ENCODE data around the gene SUMO4. TPM values are rescaled to one million over a fixed set of nuclear protein-coding genes. Genes with fewer than 3 reads are reported as not detected.

The SUMO4 gene
- total RNA-seq, 1 donor from 2014 or later, result 3.9 TPM

DNA sequence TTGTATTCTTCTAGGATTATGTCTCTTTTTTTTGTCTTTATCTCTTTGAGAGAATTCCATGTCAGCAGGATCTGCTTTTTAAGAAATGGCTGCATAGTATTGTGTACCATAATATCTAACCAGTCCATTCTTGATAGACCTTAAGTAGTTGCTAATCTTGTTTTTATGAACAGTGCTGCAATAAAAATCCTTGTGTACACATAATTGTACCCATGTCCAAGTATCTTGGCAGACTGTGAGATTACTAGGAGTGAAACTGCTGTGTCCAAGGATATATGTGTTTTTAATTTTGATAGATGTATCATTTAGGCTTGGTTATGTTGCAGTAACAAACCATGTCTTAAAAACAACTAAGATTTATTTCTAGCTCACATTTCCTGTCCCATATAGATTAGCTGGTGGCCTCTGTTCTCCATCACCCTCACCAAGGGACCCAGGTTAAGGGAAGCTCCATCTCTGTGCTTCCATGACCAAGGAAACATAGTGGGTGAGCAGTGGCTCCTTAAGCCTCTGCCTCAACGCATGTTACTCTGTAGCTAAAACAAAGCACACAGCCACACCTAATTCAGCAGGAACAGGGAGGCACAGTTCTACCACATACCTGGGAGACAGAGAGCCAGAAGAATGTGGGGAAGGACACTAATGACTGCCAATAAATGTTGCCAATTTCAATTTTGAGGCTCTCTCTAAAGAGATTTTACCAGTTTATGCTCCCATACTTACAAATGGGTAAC is 12.1 kb upstream of the SUMO4 start:
- H3K36me3 ChIP-seq, result peaks cover 0 to 5% of the 10 kb centered on the region in 2 donors
- no peaks in the 10 kb centered on the region for H3K27me3 ChIP-seq
- intact Hi-C loops (cut with DNase I), result no loop called here
- peaks cover 32% of the 10 kb centered on the region for H3K4me1 ChIP-seq
- TF ChIP-seq POLR2A (IDR thresholded peaks at IDR 0.05), result no peak
- TF ChIP-seq, protein P1, sequence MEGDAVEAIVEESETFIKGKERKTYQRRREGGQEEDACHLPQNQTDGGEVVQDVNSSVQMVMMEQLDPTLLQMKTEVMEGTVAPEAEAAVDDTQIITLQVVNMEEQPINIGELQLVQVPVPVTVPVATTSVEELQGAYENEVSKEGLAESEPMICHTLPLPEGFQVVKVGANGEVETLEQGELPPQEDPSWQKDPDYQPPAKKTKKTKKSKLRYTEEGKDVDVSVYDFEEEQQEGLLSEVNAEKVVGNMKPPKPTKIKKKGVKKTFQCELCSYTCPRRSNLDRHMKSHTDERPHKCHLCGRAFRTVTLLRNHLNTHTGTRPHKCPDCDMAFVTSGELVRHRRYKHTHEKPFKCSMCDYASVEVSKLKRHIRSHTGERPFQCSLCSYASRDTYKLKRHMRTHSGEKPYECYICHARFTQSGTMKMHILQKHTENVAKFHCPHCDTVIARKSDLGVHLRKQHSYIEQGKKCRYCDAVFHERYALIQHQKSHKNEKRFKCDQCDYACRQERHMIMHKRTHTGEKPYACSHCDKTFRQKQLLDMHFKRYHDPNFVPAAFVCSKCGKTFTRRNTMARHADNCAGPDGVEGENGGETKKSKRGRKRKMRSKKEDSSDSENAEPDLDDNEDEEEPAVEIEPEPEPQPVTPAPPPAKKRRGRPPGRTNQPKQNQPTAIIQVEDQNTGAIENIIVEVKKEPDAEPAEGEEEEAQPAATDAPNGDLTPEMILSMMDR (IDR thresholded peaks at IDR 0.05), result no peak
- TF ChIP-seq POLR2AphosphoS5 (IDR thresholded peaks at IDR 0.05; ENCODE audit: insufficient read depth in 1 of 2, low read depth in 1 of 2), result peak in 1 of 2 donors; percentile 24
- no peaks in the 10 kb centered on the region for H3K9me3 ChIP-seq
- DNase-seq (ENCODE audit: extremely low spot score in 2 of 2), result no peak
- H3K4me3 ChIP-seq, result no peak overlapping the region
- H3K27ac ChIP-seq, result no peak overlapping the region

DNA sequence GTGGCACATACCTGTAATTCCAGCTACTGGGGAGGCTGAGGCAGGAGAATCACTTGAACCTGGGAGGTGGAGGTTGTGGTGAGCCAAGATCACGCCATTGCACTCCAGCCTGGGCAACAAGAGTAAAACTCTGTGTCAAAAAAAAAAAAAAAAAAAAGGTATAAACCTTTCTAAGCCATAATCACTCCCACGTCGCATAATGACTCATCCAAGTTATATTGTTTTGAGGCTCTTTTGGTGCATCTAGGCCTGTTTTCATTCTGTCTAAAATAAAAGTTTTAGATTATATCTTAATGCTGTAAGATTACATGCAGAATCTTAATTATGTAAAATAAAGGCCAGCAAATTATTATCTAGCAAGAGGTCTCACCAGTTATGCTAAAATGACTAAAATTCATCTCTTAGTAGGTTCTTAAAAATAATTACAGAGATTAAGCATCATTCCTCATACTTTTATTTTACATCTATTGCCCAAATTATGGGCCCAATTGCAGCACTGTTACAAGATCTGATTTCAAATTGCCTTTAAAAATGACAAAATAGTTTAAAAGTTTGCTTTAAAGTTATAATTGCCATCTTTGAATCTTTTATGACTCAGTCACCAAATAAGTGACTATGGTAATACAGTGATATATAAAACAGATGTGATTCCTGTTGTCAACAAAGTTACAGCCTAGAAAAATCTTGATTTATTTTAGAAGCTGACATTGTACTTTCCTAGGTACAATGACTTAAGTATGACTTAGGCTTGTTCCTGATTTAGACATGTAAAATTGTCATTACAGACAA is 10.4 kb upstream of the SUMO4 start:
- Histone ChIP-seq H3K4me3 (no peak overlapping the region), H3K36me3 (no peaks in the 10 kb centered on the region), H3K9me3 (no peaks in the 10 kb centered on the region), H3K27me3 (no peaks in the 10 kb centered on the region), H3K4me1 (peaks cover 35% of the 10 kb centered on the region), H3K27ac (no peak overlapping the region)
- no peak for DNase-seq (ENCODE audit: extremely low spot score in 2 of 2)
- intact Hi-C loops (cut with DNase I), result no loop called here
- TF ChIP-seq POLR2AphosphoS5 (IDR thresholded peaks at IDR 0.05; ENCODE audit: insufficient read depth in 1 of 2, low read depth in 1 of 2), result no peak
- no peak for TF ChIP-seq POLR2A (IDR thresholded peaks at IDR 0.05)
- TF ChIP-seq, protein P1 (IDR thresholded peaks at IDR 0.05), result no peak

DNA sequence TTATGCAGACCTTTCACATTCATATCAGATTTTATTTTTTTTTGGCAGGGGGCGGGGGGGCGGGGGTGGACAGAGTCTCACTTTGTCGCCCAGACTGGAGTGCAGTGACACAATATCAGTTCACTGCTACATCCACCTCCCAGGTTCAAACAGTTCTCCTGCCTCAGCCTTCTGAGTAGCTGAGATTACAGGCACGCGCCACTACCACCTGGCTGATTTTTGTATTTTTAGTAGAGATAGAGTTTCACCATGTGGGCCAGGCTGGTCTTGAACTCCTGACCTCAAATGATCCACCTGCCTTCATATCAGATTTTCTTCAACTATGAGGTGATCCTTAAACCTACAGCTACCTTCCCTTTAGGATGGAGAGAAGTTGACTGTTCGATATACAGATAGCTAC is 8.0 kb upstream of the SUMO4 start:
- Histone ChIP-seq H3K9me3 (no peaks in the 10 kb centered on the region), H3K4me1 (peaks cover 23% of the 10 kb centered on the region)
- no peak for DNase-seq (ENCODE audit: extremely low spot score in 2 of 2)

DNA sequence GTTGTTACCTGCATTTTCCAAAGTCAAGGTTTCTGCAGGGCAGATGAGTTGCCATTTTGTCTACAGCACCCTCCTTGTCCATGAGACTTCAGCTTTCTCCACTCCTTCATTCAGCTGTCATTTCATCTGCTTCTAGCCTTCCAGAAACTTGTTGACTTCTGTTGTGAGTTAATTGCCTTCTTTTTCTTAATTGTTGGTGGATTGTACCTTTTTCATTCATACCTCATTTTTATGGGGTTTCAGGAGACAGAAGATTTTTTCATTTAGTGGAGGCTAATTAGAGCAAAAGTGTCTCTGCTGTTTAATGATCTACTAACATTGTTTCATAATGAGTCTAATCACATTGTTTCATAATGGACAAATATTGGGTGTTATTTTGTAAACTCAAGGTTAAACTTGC is 7.5 kb upstream of the SUMO4 start:
- Histone ChIP-seq H3K4me3 (no peak overlapping the region), H3K4me1 (peaks cover 19% of the 10 kb centered on the region), H3K36me3 (no peaks in the 10 kb centered on the region), H3K27me3 (no peaks in the 10 kb centered on the region), H3K27ac (no peak overlapping the region), H3K9me3 (no peaks in the 10 kb centered on the region)
- intact Hi-C loops (cut with DNase I), result no loop called here
- DNase-seq (ENCODE audit: extremely low spot score in 2 of 2), result no peak
- TF ChIP-seq, protein P1 (IDR thresholded peaks at IDR 0.05), result no peak
- TF ChIP-seq POLR2A (IDR thresholded peaks at IDR 0.05), result no peak
- TF ChIP-seq POLR2AphosphoS5 (IDR thresholded peaks at IDR 0.05; ENCODE audit: insufficient read depth in 1 of 2, low read depth in 1 of 2), result no peak

More for the DNA sequence above, 8.0 kb upstream of the SUMO4 start:
- no peaks in the 10 kb centered on the region for H3K36me3 ChIP-seq
- no peak overlapping the region for H3K4me3 ChIP-seq
- no peaks in the 10 kb centered on the region for H3K27me3 ChIP-seq
- TF ChIP-seq, protein P1 (IDR thresholded peaks at IDR 0.05), result no peak
- TF ChIP-seq POLR2A (IDR thresholded peaks at IDR 0.05) (no peak), POLR2AphosphoS5 (IDR thresholded peaks at IDR 0.05; ENCODE audit: insufficient read depth in 1 of 2, low read depth in 1 of 2) (no peak)
- intact Hi-C loops (cut with DNase I), result no loop called here
- H3K27ac ChIP-seq, result no peak overlapping the region
